GM12878 (cell line): Measurements from ENCODE around the gene UGT1A6.

Source experiments
- BHLHE40 ChIP-seq, 2 experiments: fragments of 450-650 bp in 1 of 2; IDR thresholded peaks; 2 replicates each; pipeline ENCODE4 v1.6.1; 2011 to 2017; ENCODE audit warnings: low read depth in 2 of 2, borderline replicate concordance in 1 of 2, improper control_type of control experiment in 1 of 2, low read length in 1 of 2, mild to moderate bottlenecking in 1 of 2
- CBX3 ChIP-seq: fragments of 200-600 bp; sonication (generic); IDR thresholded peaks from 2 replicates; pipeline ENCODE4 v1.6.1; 2016; ENCODE audit warnings: low read depth, borderline replicate concordance
- CBX5 ChIP-seq: sonication (generic); IDR thresholded peaks from 2 replicates; pipeline ENCODE4 v1.6.1; 2016; ENCODE audit warnings: low read depth, moderate library complexity, mild to moderate bottlenecking, inconsistent platforms
- NFYA ChIP-seq: IDR thresholded peaks from 2 replicates; pipeline ENCODE4 v1.6.1; 2011; ENCODE audit warnings: low read depth, mild to moderate bottlenecking, low read length, improper control_type of control experiment, borderline replicate concordance
- POLR2A ChIP-seq: IDR thresholded peaks from 2 replicates; pipeline ENCODE4 v1.6.1; 2011; ENCODE audit warnings: low read depth, mild to moderate bottlenecking, low read length
- POLR2AphosphoS5 ChIP-seq: IDR thresholded peaks from 2 replicates; pipeline ENCODE4 v1.6.1; 2011; ENCODE audit warnings: mild to moderate bottlenecking, low read length, inconsistent platforms
- POU2F2 ChIP-seq: IDR thresholded peaks from 3 replicates; pipeline ENCODE4 v1.6.1; 2011; ENCODE audit warnings: low read depth, mild to moderate bottlenecking, low read length, borderline replicate concordance
- RBBP5 ChIP-seq: fragments of 200-600 bp; sonication (generic); conservative IDR thresholded peaks from 2 replicates; pipeline ENCODE4 v1.6.1; 2016
- SMAD5 ChIP-seq: IDR thresholded peaks from 2 replicates; pipeline ENCODE4 v1.6.1; 2016; ENCODE audit warnings: antibody characterized with exemption, low read depth
- TF ChIP-seq, protein P1 (sequence below), 3 experiments: IDR thresholded peaks in 2 of 3; conservative IDR thresholded peaks in 1 of 3; 2 replicates each; pipeline ENCODE4 v1.5.1; 2011; ENCODE audit warnings: low read depth in 3 of 3, low read length in 3 of 3, mild to moderate bottlenecking in 3 of 3, control low read depth in 2 of 3, moderate library complexity in 2 of 3, inconsistent platforms in 1 of 3, mixed read lengths in 1 of 3; ENCODE audit not compliant: control insufficient read depth in 2 of 3, insufficient read depth in 1 of 3; ENCODE audit errors: extremely low read depth in 1 of 3

DNA sequence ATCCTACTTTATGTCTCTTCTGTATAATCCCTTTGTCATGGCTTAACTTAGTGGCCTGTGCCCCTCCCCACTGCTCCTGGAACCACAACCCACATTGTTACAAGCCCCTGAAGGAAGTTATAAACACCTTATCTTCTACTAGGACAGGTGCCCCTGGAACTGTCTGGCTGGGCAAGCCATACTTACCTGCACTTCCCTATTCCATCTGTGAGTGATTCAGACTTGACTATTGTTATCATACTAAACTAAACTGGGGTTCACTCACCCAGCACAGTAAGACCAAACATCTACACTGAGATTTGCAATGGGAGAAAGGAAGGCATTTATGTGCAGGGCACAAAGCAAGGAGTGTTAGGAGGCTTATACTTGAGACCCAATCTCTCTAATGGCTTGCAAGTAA is 3.7 kb upstream of the UGT1A6 start:
- TF ChIP-seq BHLHE40 (IDR thresholded peaks at IDR 0.05; ENCODE audit: borderline replicate concordance in 1 of 2, low read depth in 2 of 2, low read length in 1 of 2) (no peak), POLR2AphosphoS5 (no peak), SMAD5 (no peak), CBX5 (no peak), POU2F2 (no peak), NFYA (no peak), CBX3 (no peak), POLR2A (no peak), RBBP5 (no peak)
- TF ChIP-seq, protein P1, sequence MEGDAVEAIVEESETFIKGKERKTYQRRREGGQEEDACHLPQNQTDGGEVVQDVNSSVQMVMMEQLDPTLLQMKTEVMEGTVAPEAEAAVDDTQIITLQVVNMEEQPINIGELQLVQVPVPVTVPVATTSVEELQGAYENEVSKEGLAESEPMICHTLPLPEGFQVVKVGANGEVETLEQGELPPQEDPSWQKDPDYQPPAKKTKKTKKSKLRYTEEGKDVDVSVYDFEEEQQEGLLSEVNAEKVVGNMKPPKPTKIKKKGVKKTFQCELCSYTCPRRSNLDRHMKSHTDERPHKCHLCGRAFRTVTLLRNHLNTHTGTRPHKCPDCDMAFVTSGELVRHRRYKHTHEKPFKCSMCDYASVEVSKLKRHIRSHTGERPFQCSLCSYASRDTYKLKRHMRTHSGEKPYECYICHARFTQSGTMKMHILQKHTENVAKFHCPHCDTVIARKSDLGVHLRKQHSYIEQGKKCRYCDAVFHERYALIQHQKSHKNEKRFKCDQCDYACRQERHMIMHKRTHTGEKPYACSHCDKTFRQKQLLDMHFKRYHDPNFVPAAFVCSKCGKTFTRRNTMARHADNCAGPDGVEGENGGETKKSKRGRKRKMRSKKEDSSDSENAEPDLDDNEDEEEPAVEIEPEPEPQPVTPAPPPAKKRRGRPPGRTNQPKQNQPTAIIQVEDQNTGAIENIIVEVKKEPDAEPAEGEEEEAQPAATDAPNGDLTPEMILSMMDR (IDR thresholded peaks at IDR 0.05 in 2 of 3, conservative IDR thresholded peaks at IDR 0.05 in 1 of 3; ENCODE audit: control insufficient read depth in 2 of 3, extremely low read depth in 1 of 3, insufficient read depth in 1 of 3, low read depth in 3 of 3, low read length in 3 of 3): no peak
